IMR-90 (cell line): Measurements from ENCODE around the gene IBA57. TPM values are rescaled to one million over a fixed set of nuclear protein-coding genes. Genes with fewer than 3 reads are reported as not detected.

ENCODE experiments used
- ATAC-seq: fragments of 200-7000 bp; cut with Tn5 transposase; 2 replicates; pipeline ENCODE4 v1.9.1; 2020; ENCODE audit warnings: low read depth, mild to moderate bottlenecking, moderate library complexity
- BruUV-seq: library from RNA; stranded (reverse); fragments of 400-500 nt; replicated peaks from 2 replicates; lab custom pipeline; 2021; lab: Mats Ljungman, UMichigan
- CTCF ChIA-PET: fragments of 300-600 bp; formaldehyde crosslinking; extraction: SDS; loops from one replicate; lab custom pipeline; 2021; ENCODE audit warnings: antibody characterized with exemption; lab: Yijun Ruan, JAX
- POLR2A ChIA-PET: fragments of 300-600 bp; sonication (Branson Sonifier 250); formaldehyde crosslinking; loops from one replicate; lab custom pipeline; 2022; ENCODE audit warnings: antibody characterized with exemption; ENCODE audit not compliant: unreplicated experiment; lab: Charles Lee
- DNase-seq: peaks from one replicate; pipeline ENCODE4 v3.0.0; 2013
- H2AFZ ChIP-seq: replicated peaks from 2 replicates; pipeline ENCODE3; 2013; ENCODE audit warnings: low read length, mild to moderate bottlenecking; ENCODE audit not compliant: poor library complexity
- H2AK5ac ChIP-seq: 2 replicates; pipeline ENCODE4 v1.6.1; 2013; ENCODE audit warnings: low read depth, low read length, inconsistent platforms
- H2AK9ac ChIP-seq: replicated peaks from 2 replicates; pipeline ENCODE3; 2013; ENCODE audit warnings: mild to moderate bottlenecking, low read depth, low read length, moderate library complexity; ENCODE audit not compliant: poor library complexity
- H2BK120ac ChIP-seq: 2 replicates; pipeline ENCODE4 v1.6.1; 2013; ENCODE audit warnings: low read depth, low read length, inconsistent platforms
- H2BK15ac ChIP-seq: 3 replicates; pipeline ENCODE4 v1.6.1; 2013; ENCODE audit warnings: low read depth, low read length, inconsistent platforms
- H2BK20ac ChIP-seq: 2 replicates; pipeline ENCODE4 v1.6.1; 2013; ENCODE audit warnings: low read depth, mild to moderate bottlenecking, inconsistent platforms, low read length, moderate library complexity
- H2BK5ac ChIP-seq: 2 replicates; pipeline ENCODE4 v1.6.1; 2013; ENCODE audit warnings: mild to moderate bottlenecking, low read depth, low read length, inconsistent platforms; ENCODE audit not compliant: poor library complexity, severe bottlenecking
- H3K14ac ChIP-seq: replicated peaks from 2 replicates; pipeline ENCODE4 v1.6.1; 2013; ENCODE audit warnings: low read depth, low read length, inconsistent platforms
- H3K18ac ChIP-seq: 2 replicates; pipeline ENCODE4 v1.6.1; 2013; ENCODE audit warnings: low read depth, low read length, control low read depth
- H3K23ac ChIP-seq: 2 replicates; pipeline ENCODE4 v1.6.1; 2013; ENCODE audit warnings: low read depth, low read length, inconsistent platforms
- H3K27ac ChIP-seq: 2 replicates; pipeline ENCODE4 v1.5.1; 2013; ENCODE audit warnings: mild to moderate bottlenecking, control low read depth, low read length; ENCODE audit not compliant: insufficient read depth
- H3K27me3 ChIP-seq: 2 replicates; pipeline ENCODE4 v1.6.1; 2013; ENCODE audit warnings: low read length; ENCODE audit not compliant: control insufficient read depth, insufficient read depth
- H3K36me3 ChIP-seq: 2 replicates; pipeline ENCODE4 v1.6.1; 2013; ENCODE audit warnings: low read length, mixed read lengths; ENCODE audit not compliant: control insufficient read depth, insufficient read depth
- H3K4ac ChIP-seq: 2 replicates; pipeline ENCODE4 v1.6.1; 2013; ENCODE audit warnings: low read depth, low read length, inconsistent platforms
- H3K4me1 ChIP-seq: 2 replicates; pipeline ENCODE4 v1.6.1; 2013; ENCODE audit warnings: low read length, mixed read lengths; ENCODE audit not compliant: control insufficient read depth, insufficient read depth
- H3K4me2 ChIP-seq: 2 replicates; pipeline ENCODE4 v1.6.1; 2013; ENCODE audit warnings: low read depth, mild to moderate bottlenecking, control low read depth, low read length, moderate library complexity
- H3K4me3 ChIP-seq: 2 replicates; pipeline ENCODE4 v1.5.1; 2013; ENCODE audit warnings: low read depth, mild to moderate bottlenecking, control low read depth, low read length, moderate library complexity; ENCODE audit not compliant: insufficient read depth
- H3K56ac ChIP-seq: 2 replicates; pipeline ENCODE4 v1.6.1; 2013; ENCODE audit warnings: low read length, inconsistent platforms; ENCODE audit not compliant: insufficient read depth; ENCODE audit errors: extremely low read depth
- H3K79me1 ChIP-seq, 2 experiments: 2 replicates each; pipeline ENCODE4 v1.6.1; 2013; ENCODE audit warnings: low read length in 2 of 2, inconsistent platforms in 1 of 2, low read depth in 1 of 2
- H3K9ac ChIP-seq: 2 replicates; pipeline ENCODE4 v1.6.1; 2013; ENCODE audit warnings: low read depth, low read length, control low read depth
- H3K9me1 ChIP-seq: 2 replicates; pipeline ENCODE4 v1.6.1; 2013; ENCODE audit warnings: low read length, inconsistent platforms; ENCODE audit not compliant: insufficient read depth
- H3K9me3 ChIP-seq: 2 replicates; pipeline ENCODE4 v1.6.1; 2013; ENCODE audit warnings: low read length; ENCODE audit not compliant: control insufficient read depth, insufficient read depth
- H4K20me1 ChIP-seq: 2 replicates; pipeline ENCODE4 v1.6.1; 2013; ENCODE audit warnings: low read length, inconsistent platforms; ENCODE audit not compliant: insufficient read depth
- H4K5ac ChIP-seq: 2 replicates; pipeline ENCODE4 v1.6.1; 2013; ENCODE audit warnings: mild to moderate bottlenecking, low read depth, low read length, control low read depth
- H4K8ac ChIP-seq, 2 experiments: 2 replicates each; pipeline ENCODE4 v1.6.1; 2013; ENCODE audit warnings: low read depth in 2 of 2, low read length in 2 of 2, control low read depth in 1 of 2, inconsistent platforms in 1 of 2
- H4K91ac ChIP-seq: 2 replicates; pipeline ENCODE4 v1.6.1; 2013; ENCODE audit warnings: low read depth, low read length, inconsistent platforms; ENCODE audit not compliant: insufficient read depth
- BHLHE40 ChIP-seq: fragments of 150-350 bp; IDR thresholded peaks from 2 replicates; pipeline ENCODE4 v1.6.1; 2016; ENCODE audit warnings: mild to moderate bottlenecking, low read depth, low read length
- CTCF ChIP-seq: conservative IDR thresholded peaks from 2 replicates; pipeline ENCODE4 v1.5.1; 2012; ENCODE audit warnings: mild to moderate bottlenecking, low read depth, low read length, improper control_type of control experiment
- ELK1 ChIP-seq: fragments of 150-350 bp; IDR thresholded peaks from 2 replicates; pipeline ENCODE4 v1.6.1; 2016; ENCODE audit warnings: low read depth, mild to moderate bottlenecking, low read length, moderate library complexity, borderline replicate concordance
- FOS ChIP-seq: fragments of 150-350 bp; IDR thresholded peaks from 2 replicates; pipeline ENCODE4 v1.6.1; 2016; ENCODE audit warnings: low read depth, low read length
- MAFK ChIP-seq: IDR thresholded peaks from 2 replicates; pipeline ENCODE4 v1.6.1; 2012; ENCODE audit warnings: low read depth, low read length, improper control_type of control experiment
- MXI1 ChIP-seq: IDR thresholded peaks from 2 replicates; pipeline ENCODE4 v1.6.1; 2012; ENCODE audit warnings: low read depth, mild to moderate bottlenecking, low read length, moderate library complexity, borderline replicate concordance
- NFE2L2 ChIP-seq: fragments of 150-350 bp; IDR thresholded peaks from 2 replicates; pipeline ENCODE4 v1.6.1; 2016; ENCODE audit warnings: low read depth, mild to moderate bottlenecking, low read length
- POLR2A ChIP-seq: IDR thresholded peaks from 2 replicates; pipeline ENCODE4 v1.6.1; 2012; ENCODE audit warnings: mild to moderate bottlenecking, low read depth, low read length
- RAD21 ChIP-seq: IDR thresholded peaks from 2 replicates; pipeline ENCODE4 v1.6.1; 2012; ENCODE audit warnings: low read length, improper control_type of control experiment
- SMC3 ChIP-seq: fragments of 150-350 bp; IDR thresholded peaks from 2 replicates; pipeline ENCODE4 v1.6.1; 2016; ENCODE audit warnings: low read depth, mild to moderate bottlenecking, antibody characterized with exemption, low read length, moderate library complexity
- WGBS, 2 experiments: methylation state at CpG; one replicate each; pipeline versions ENCODE4 v1.1.5 to v1.1.7; 2013; ENCODE audit warnings: missing lambda C conversion rate in 2 of 2; ENCODE audit not compliant: insufficient read length in 1 of 2; ENCODE audit errors: extremely low coverage in 2 of 2; 5-methylcytosine and 5-hydroxymethylcytosine counted together
- dilution Hi-C: fragments of 300-500 bp; cut with HindIII; formaldehyde crosslinking; loops from one replicate; pipeline ENCODE4 v1.14.3; 2018; ENCODE audit warnings: low sequenced_read_pairs; ENCODE audit not compliant: unreplicated experiment
- in situ Hi-C: fragments of 300-500 bp; cut with MboI; formaldehyde crosslinking; loops from 3 replicates; pipeline ENCODE4 v1.14.3; 2019; ENCODE audit warnings: low sequenced_read_pairs, inconsistent platforms, mixed read lengths
- intact Hi-C: fragments of 100-400 bp; cut with micrococcal nuclease; formaldehyde crosslinking; loops from 2 replicates; pipeline ENCODE4 v1.10.0; 2022
- polyA plus RNA-seq, 3 experiments: library from polyadenylated mRNA; depleted of rRNA; stranded (reverse); fragments of >200 nt; gene quantifications; 2 replicates each; pipeline ENCODE4 v1.2.3, GENCODE V29; 2012; ENCODE audit warnings: low replicate concordance in 1 of 3
- total RNA-seq: library from RNA; depleted of rRNA; stranded (reverse); fragments of >200 nt; gene quantifications from 2 replicates; pipeline ENCODE4 v1.2.3, GENCODE V29; 2012
- TF ChIP-seq, protein P1 (sequence below): fragments of 150-350 bp; IDR thresholded peaks from 2 replicates; pipeline ENCODE4 v1.6.1; 2017; ENCODE audit warnings: mild to moderate bottlenecking, antibody characterized with exemption, low read length, low read depth

Gene IBA57
- total and polyA plus RNA-seq, 2 of the 4 experiments (the other 2 are of a cell fraction) = 2.0 to 2.6 TPM

- no peak for TF ChIP-seq BHLHE40
These were observed 29.6 kb downstream of the IBA57 start (continued) for GRCh38 chr1:228194921-228195812.

GRCh38 chr1:228197555-228198147 is 32.0 kb downstream of the IBA57 start:
- no peaks in the 10 kb centered on the region for H3K79me1 ChIP-seq
- no peak overlapping the region for H2AK9ac ChIP-seq
- no peak overlapping the region for H3K14ac ChIP-seq
- no peaks in the 10 kb centered on the region for H3K27me3 ChIP-seq
- no peak overlapping the region for H2BK20ac ChIP-seq
- no peaks in the 10 kb centered on the region for H4K20me1 ChIP-seq
- no peak overlapping the region for H3K18ac ChIP-seq
- H3K9ac ChIP-seq = no peak overlapping the region
- no peak overlapping the region for H2AFZ ChIP-seq
- 100% methylated on average over 2 of the region's 4 CpGs; no CpG with 5 or more reads in 1 of the 2 experiments for WGBS, 2 experiments
- TF ChIP-seq MXI1 (no peak), FOS (no peak), CTCF (no peak), RAD21 (no peak), MAFK (no peak), POLR2A (no peak), BHLHE40 (no peak), ELK1 (no peak), SMC3 (no peak), NFE2L2 (no peak)
- TF ChIP-seq, protein P1, sequence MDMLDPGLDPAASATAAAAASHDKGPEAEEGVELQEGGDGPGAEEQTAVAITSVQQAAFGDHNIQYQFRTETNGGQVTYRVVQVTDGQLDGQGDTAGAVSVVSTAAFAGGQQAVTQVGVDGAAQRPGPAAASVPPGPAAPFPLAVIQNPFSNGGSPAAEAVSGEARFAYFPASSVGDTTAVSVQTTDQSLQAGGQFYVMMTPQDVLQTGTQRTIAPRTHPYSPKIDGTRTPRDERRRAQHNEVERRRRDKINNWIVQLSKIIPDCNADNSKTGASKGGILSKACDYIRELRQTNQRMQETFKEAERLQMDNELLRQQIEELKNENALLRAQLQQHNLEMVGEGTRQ = no peak
- H3K36me3 ChIP-seq = no peaks in the 10 kb centered on the region
- in situ Hi-C loops (no loop called here), intact Hi-C loops (no loop called here), dilution Hi-C loops (no loop called here)
- H3K4me3 ChIP-seq = no peak overlapping the region
- H3K27ac ChIP-seq = no peak overlapping the region
- peaks cover 16% of the 10 kb centered on the region for H3K9me3 ChIP-seq
- BruUV-seq = no TSS peak
- no peak overlapping the region for H3K23ac ChIP-seq
- CTCF ChIA-PET = no interaction called here
- H3K4me1 ChIP-seq = no peaks in the 10 kb centered on the region
- H3K9me1 ChIP-seq = no peaks in the 10 kb centered on the region; the same call in 1 of the 2 replicates
- DNase-seq (no peak), ATAC-seq (no peak)
- no peak overlapping the region for H4K5ac ChIP-seq
- H4K91ac ChIP-seq = no peak overlapping the region
- no peak overlapping the region for H4K8ac ChIP-seq
- H2BK120ac ChIP-seq = no peak overlapping the region
- H2AK5ac ChIP-seq = no peak overlapping the region
- no peak overlapping the region for H2BK5ac ChIP-seq
- H3K4ac ChIP-seq = no peak overlapping the region
- H3K56ac ChIP-seq = no peak overlapping the region
- no peak overlapping the region for H2BK15ac ChIP-seq
- POLR2A ChIA-PET = no interaction called here
- H3K4me2 ChIP-seq = no peak overlapping the region
